IMR-90 (cell line): Measurements from ENCODE around the gene SSBP2. TPM values are rescaled to one million over a fixed set of nuclear protein-coding genes. Genes with fewer than 3 reads are reported as not detected.

Experiments used
- ATAC-seq: fragments of 200-7000 bp; cut with Tn5 transposase; 2 replicates; pipeline ENCODE4 v1.9.1; 2020; ENCODE audit warnings: low read depth, mild to moderate bottlenecking, moderate library complexity
- BruUV-seq: library from RNA; stranded (reverse); fragments of 400-500 nt; replicated peaks from 2 replicates; lab custom pipeline; 2021; lab: Mats Ljungman, UMichigan
- CTCF ChIA-PET: fragments of 300-600 bp; formaldehyde crosslinking; extraction: SDS; loops from one replicate; lab custom pipeline; 2021; ENCODE audit warnings: antibody characterized with exemption; lab: Yijun Ruan, JAX
- POLR2A ChIA-PET: fragments of 300-600 bp; sonication (Branson Sonifier 250); formaldehyde crosslinking; loops from one replicate; lab custom pipeline; 2022; ENCODE audit warnings: antibody characterized with exemption; ENCODE audit not compliant: unreplicated experiment; lab: Charles Lee
- DNase-seq: peaks from one replicate; pipeline ENCODE4 v3.0.0; 2013
- H2AFZ ChIP-seq: replicated peaks from 2 replicates; pipeline ENCODE3; 2013; ENCODE audit warnings: low read length, mild to moderate bottlenecking; ENCODE audit not compliant: poor library complexity
- H2AK5ac ChIP-seq: 2 replicates; pipeline ENCODE4 v1.6.1; 2013; ENCODE audit warnings: low read depth, low read length, inconsistent platforms
- H2AK9ac ChIP-seq: replicated peaks from 2 replicates; pipeline ENCODE3; 2013; ENCODE audit warnings: mild to moderate bottlenecking, low read depth, low read length, moderate library complexity; ENCODE audit not compliant: poor library complexity
- H2BK120ac ChIP-seq: 2 replicates; pipeline ENCODE4 v1.6.1; 2013; ENCODE audit warnings: low read depth, low read length, inconsistent platforms
- H2BK15ac ChIP-seq: 3 replicates; pipeline ENCODE4 v1.6.1; 2013; ENCODE audit warnings: low read depth, low read length, inconsistent platforms
- H2BK20ac ChIP-seq: 2 replicates; pipeline ENCODE4 v1.6.1; 2013; ENCODE audit warnings: low read depth, mild to moderate bottlenecking, inconsistent platforms, low read length, moderate library complexity
- H2BK5ac ChIP-seq: 2 replicates; pipeline ENCODE4 v1.6.1; 2013; ENCODE audit warnings: mild to moderate bottlenecking, low read depth, low read length, inconsistent platforms; ENCODE audit not compliant: poor library complexity, severe bottlenecking
- H3K14ac ChIP-seq: replicated peaks from 2 replicates; pipeline ENCODE4 v1.6.1; 2013; ENCODE audit warnings: low read depth, low read length, inconsistent platforms
- H3K18ac ChIP-seq: 2 replicates; pipeline ENCODE4 v1.6.1; 2013; ENCODE audit warnings: low read depth, low read length, control low read depth
- H3K23ac ChIP-seq: 2 replicates; pipeline ENCODE4 v1.6.1; 2013; ENCODE audit warnings: low read depth, low read length, inconsistent platforms
- H3K27ac ChIP-seq: 2 replicates; pipeline ENCODE4 v1.5.1; 2013; ENCODE audit warnings: mild to moderate bottlenecking, control low read depth, low read length; ENCODE audit not compliant: insufficient read depth
- H3K27me3 ChIP-seq: 2 replicates; pipeline ENCODE4 v1.6.1; 2013; ENCODE audit warnings: low read length; ENCODE audit not compliant: control insufficient read depth, insufficient read depth
- H3K36me3 ChIP-seq: 2 replicates; pipeline ENCODE4 v1.6.1; 2013; ENCODE audit warnings: low read length, mixed read lengths; ENCODE audit not compliant: control insufficient read depth, insufficient read depth
- H3K4ac ChIP-seq: 2 replicates; pipeline ENCODE4 v1.6.1; 2013; ENCODE audit warnings: low read depth, low read length, inconsistent platforms
- H3K4me1 ChIP-seq: 2 replicates; pipeline ENCODE4 v1.6.1; 2013; ENCODE audit warnings: low read length, mixed read lengths; ENCODE audit not compliant: control insufficient read depth, insufficient read depth
- H3K4me2 ChIP-seq: 2 replicates; pipeline ENCODE4 v1.6.1; 2013; ENCODE audit warnings: low read depth, mild to moderate bottlenecking, control low read depth, low read length, moderate library complexity
- H3K4me3 ChIP-seq: 2 replicates; pipeline ENCODE4 v1.5.1; 2013; ENCODE audit warnings: low read depth, mild to moderate bottlenecking, control low read depth, low read length, moderate library complexity; ENCODE audit not compliant: insufficient read depth
- H3K56ac ChIP-seq: 2 replicates; pipeline ENCODE4 v1.6.1; 2013; ENCODE audit warnings: low read length, inconsistent platforms; ENCODE audit not compliant: insufficient read depth; ENCODE audit errors: extremely low read depth
- H3K79me1 ChIP-seq, 2 experiments: 2 replicates each; pipeline ENCODE4 v1.6.1; 2013; ENCODE audit warnings: low read length in 2 of 2, inconsistent platforms in 1 of 2, low read depth in 1 of 2
- H3K9ac ChIP-seq: 2 replicates; pipeline ENCODE4 v1.6.1; 2013; ENCODE audit warnings: low read depth, low read length, control low read depth
- H3K9me1 ChIP-seq: 2 replicates; pipeline ENCODE4 v1.6.1; 2013; ENCODE audit warnings: low read length, inconsistent platforms; ENCODE audit not compliant: insufficient read depth
- H3K9me3 ChIP-seq: 2 replicates; pipeline ENCODE4 v1.6.1; 2013; ENCODE audit warnings: low read length; ENCODE audit not compliant: control insufficient read depth, insufficient read depth
- H4K20me1 ChIP-seq: 2 replicates; pipeline ENCODE4 v1.6.1; 2013; ENCODE audit warnings: low read length, inconsistent platforms; ENCODE audit not compliant: insufficient read depth
- H4K5ac ChIP-seq: 2 replicates; pipeline ENCODE4 v1.6.1; 2013; ENCODE audit warnings: mild to moderate bottlenecking, low read depth, low read length, control low read depth
- H4K8ac ChIP-seq, 2 experiments: 2 replicates each; pipeline ENCODE4 v1.6.1; 2013; ENCODE audit warnings: low read depth in 2 of 2, low read length in 2 of 2, control low read depth in 1 of 2, inconsistent platforms in 1 of 2
- H4K91ac ChIP-seq: 2 replicates; pipeline ENCODE4 v1.6.1; 2013; ENCODE audit warnings: low read depth, low read length, inconsistent platforms; ENCODE audit not compliant: insufficient read depth
- BHLHE40 ChIP-seq: fragments of 150-350 bp; IDR thresholded peaks from 2 replicates; pipeline ENCODE4 v1.6.1; 2016; ENCODE audit warnings: mild to moderate bottlenecking, low read depth, low read length
- CHD1 ChIP-seq: IDR thresholded peaks from 2 replicates; pipeline ENCODE4 v1.6.1; 2012; ENCODE audit warnings: low read depth, low read length, improper control_type of control experiment
- CTCF ChIP-seq: conservative IDR thresholded peaks from 2 replicates; pipeline ENCODE4 v1.5.1; 2012; ENCODE audit warnings: mild to moderate bottlenecking, low read depth, low read length, improper control_type of control experiment
- ELK1 ChIP-seq: fragments of 150-350 bp; IDR thresholded peaks from 2 replicates; pipeline ENCODE4 v1.6.1; 2016; ENCODE audit warnings: low read depth, mild to moderate bottlenecking, low read length, moderate library complexity, borderline replicate concordance
- FOS ChIP-seq: fragments of 150-350 bp; IDR thresholded peaks from 2 replicates; pipeline ENCODE4 v1.6.1; 2016; ENCODE audit warnings: low read depth, low read length
- MAZ ChIP-seq: IDR thresholded peaks from 2 replicates; pipeline ENCODE4 v1.6.1; 2012; ENCODE audit warnings: low read depth, mild to moderate bottlenecking, low read length, improper control_type of control experiment, moderate library complexity, borderline replicate concordance
- NFE2L2 ChIP-seq: fragments of 150-350 bp; IDR thresholded peaks from 2 replicates; pipeline ENCODE4 v1.6.1; 2016; ENCODE audit warnings: low read depth, mild to moderate bottlenecking, low read length
- RCOR1 ChIP-seq: IDR thresholded peaks from 2 replicates; pipeline ENCODE4 v1.6.1; 2012; ENCODE audit warnings: mild to moderate bottlenecking, low read length, improper control_type of control experiment; ENCODE audit not compliant: insufficient replicate concordance
- RFX5 ChIP-seq: IDR thresholded peaks from 2 replicates; pipeline ENCODE4 v1.8.0; 2012; ENCODE audit warnings: low read depth, mild to moderate bottlenecking, low read length, moderate library complexity
- SMC3 ChIP-seq: fragments of 150-350 bp; IDR thresholded peaks from 2 replicates; pipeline ENCODE4 v1.6.1; 2016; ENCODE audit warnings: low read depth, mild to moderate bottlenecking, antibody characterized with exemption, low read length, moderate library complexity
- USF2 ChIP-seq: fragments of 150-350 bp; IDR thresholded peaks from 2 replicates; pipeline ENCODE4 v1.6.1; 2017; ENCODE audit warnings: mild to moderate bottlenecking, antibody characterized with exemption, low read length, low read depth
- dilution Hi-C: fragments of 300-500 bp; cut with HindIII; formaldehyde crosslinking; loops from one replicate; pipeline ENCODE4 v1.14.3; 2018; ENCODE audit warnings: low sequenced_read_pairs; ENCODE audit not compliant: unreplicated experiment
- in situ Hi-C: fragments of 300-500 bp; cut with MboI; formaldehyde crosslinking; loops from 3 replicates; pipeline ENCODE4 v1.14.3; 2019; ENCODE audit warnings: low sequenced_read_pairs, inconsistent platforms, mixed read lengths
- intact Hi-C: fragments of 100-400 bp; cut with micrococcal nuclease; formaldehyde crosslinking; loops from 2 replicates; pipeline ENCODE4 v1.10.0; 2022
- polyA plus RNA-seq, 3 experiments: library from polyadenylated mRNA; depleted of rRNA; stranded (reverse); fragments of >200 nt; gene quantifications; 2 replicates each; pipeline ENCODE4 v1.2.3, GENCODE V29; 2012; ENCODE audit warnings: low replicate concordance in 1 of 3
- total RNA-seq: library from RNA; depleted of rRNA; stranded (reverse); fragments of >200 nt; gene quantifications from 2 replicates; pipeline ENCODE4 v1.2.3, GENCODE V29; 2012

The SSBP2 gene
- total and polyA plus RNA-seq, 2 of the 4 experiments (the other 2 are of a cell fraction), result 38.4 to 42.7 TPM

- Histone ChIP-seq H3K4ac (no peak overlapping the region), H3K36me3 (no peaks in the 10 kb centered on the region), H2BK15ac (no peak overlapping the region), H3K18ac (no peak overlapping the region), H3K4me2 (no peak overlapping the region), H3K23ac (no peak overlapping the region), H2AK9ac (no peak overlapping the region), H3K56ac (no peak overlapping the region; the same call in 1 of the 2 replicates), H2BK5ac (no peak overlapping the region), H3K4me1 (no peaks in the 10 kb centered on the region), H3K27ac (no peak overlapping the region), H2AK5ac (no peak overlapping the region), H3K79me1 (no peaks in the 10 kb centered on the region), H4K20me1 (no peaks in the 10 kb centered on the region), H4K91ac (no peak overlapping the region), H2BK20ac (no peak overlapping the region), H2AFZ (no peak overlapping the region), H3K9me3 (no peaks in the 10 kb centered on the region), H3K4me3 (no peak overlapping the region), H3K9ac (no peak overlapping the region), H3K14ac (no peak overlapping the region), H2BK120ac (no peak overlapping the region), H4K5ac (no peak overlapping the region), H3K27me3 (no peaks in the 10 kb centered on the region), H3K9me1 (no peaks in the 10 kb centered on the region), H4K8ac (no peak overlapping the region)
- CTCF ChIA-PET, result no interaction called here
- intact Hi-C loops, result no loop called here
- in situ Hi-C loops, result no loop called here
- no TSS peak for BruUV-seq
- no peak for TF ChIP-seq SMC3
- TF ChIP-seq USF2, result no peak
- no peak for TF ChIP-seq CHD1
- no peak for TF ChIP-seq NFE2L2
- TF ChIP-seq RCOR1, result no peak
- no peak for TF ChIP-seq RFX5
- TF ChIP-seq BHLHE40, result no peak
- no peak for TF ChIP-seq ELK1
- TF ChIP-seq FOS, result no peak
- no peak for TF ChIP-seq MAZ
- TF ChIP-seq CTCF, result no peak
- ATAC-seq (no peak), DNase-seq (no peak)
- dilution Hi-C loops, result no loop called here
- POLR2A ChIA-PET, result no interaction called here
These were observed 205.0 kb downstream of the SSBP2 start for GRCh38 chr5:81545911-81546310.
